ENCODE measurements around the gene TTC39C. TPM values are rescaled to one million over a fixed set of nuclear protein-coding genes. Genes with fewer than 3 reads are reported as not detected.
"Not testable (repeated sequence)": the region's sequence is repeated elsewhere in the genome, so short reads cannot be mapped to it uniquely, and the experiment has no call there.

The TTC39C gene
- total and polyA plus RNA-seq, 2 experiments from 2014 or later: 69.4 to 136 TPM

- TF ChIP-seq EZH2phosphoT487 (IDR thresholded peaks at IDR 0.05; ENCODE audit: unreplicated experiment): no peak
- no peak for TF ChIP-seq ZNF331 (CRISPR knock-in tag; IDR thresholded peaks at IDR 0.05; ENCODE audit: low read depth)
- no peak for TF ChIP-seq STAT1 (IDR thresholded peaks at IDR 0.05; ENCODE audit: unreplicated experiment)
- no peak for TF ChIP-seq ZNF114 (CRISPR knock-in tag; IDR thresholded peaks at IDR 0.05)
- TF ChIP-seq, protein P1, sequence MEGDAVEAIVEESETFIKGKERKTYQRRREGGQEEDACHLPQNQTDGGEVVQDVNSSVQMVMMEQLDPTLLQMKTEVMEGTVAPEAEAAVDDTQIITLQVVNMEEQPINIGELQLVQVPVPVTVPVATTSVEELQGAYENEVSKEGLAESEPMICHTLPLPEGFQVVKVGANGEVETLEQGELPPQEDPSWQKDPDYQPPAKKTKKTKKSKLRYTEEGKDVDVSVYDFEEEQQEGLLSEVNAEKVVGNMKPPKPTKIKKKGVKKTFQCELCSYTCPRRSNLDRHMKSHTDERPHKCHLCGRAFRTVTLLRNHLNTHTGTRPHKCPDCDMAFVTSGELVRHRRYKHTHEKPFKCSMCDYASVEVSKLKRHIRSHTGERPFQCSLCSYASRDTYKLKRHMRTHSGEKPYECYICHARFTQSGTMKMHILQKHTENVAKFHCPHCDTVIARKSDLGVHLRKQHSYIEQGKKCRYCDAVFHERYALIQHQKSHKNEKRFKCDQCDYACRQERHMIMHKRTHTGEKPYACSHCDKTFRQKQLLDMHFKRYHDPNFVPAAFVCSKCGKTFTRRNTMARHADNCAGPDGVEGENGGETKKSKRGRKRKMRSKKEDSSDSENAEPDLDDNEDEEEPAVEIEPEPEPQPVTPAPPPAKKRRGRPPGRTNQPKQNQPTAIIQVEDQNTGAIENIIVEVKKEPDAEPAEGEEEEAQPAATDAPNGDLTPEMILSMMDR (conservative IDR thresholded peaks at IDR 0.05; ENCODE audit: low read depth in 2 of 2): no peak
- TF ChIP-seq POLR2AphosphoS5 (IDR thresholded peaks at IDR 0.05; ENCODE audit: low read depth): no peak
- TF ChIP-seq, protein P2, sequence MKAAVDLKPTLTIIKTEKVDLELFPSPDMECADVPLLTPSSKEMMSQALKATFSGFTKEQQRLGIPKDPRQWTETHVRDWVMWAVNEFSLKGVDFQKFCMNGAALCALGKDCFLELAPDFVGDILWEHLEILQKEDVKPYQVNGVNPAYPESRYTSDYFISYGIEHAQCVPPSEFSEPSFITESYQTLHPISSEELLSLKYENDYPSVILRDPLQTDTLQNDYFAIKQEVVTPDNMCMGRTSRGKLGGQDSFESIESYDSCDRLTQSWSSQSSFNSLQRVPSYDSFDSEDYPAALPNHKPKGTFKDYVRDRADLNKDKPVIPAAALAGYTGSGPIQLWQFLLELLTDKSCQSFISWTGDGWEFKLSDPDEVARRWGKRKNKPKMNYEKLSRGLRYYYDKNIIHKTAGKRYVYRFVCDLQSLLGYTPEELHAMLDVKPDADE (IDR thresholded peaks at IDR 0.05): no peak
- no peak for TF ChIP-seq JUNB (IDR thresholded peaks at IDR 0.05; ENCODE audit: unreplicated experiment)
Measured at GRCh38 chr18:24056506-24056905, 42.0 kb downstream of the TTC39C start (continued).

GRCh38 chr18:24057804-24058203 is 43.2 kb downstream of the TTC39C start:
- Mint-ChIP-seq H3K4me3 (no peak overlapping the region), H3K27me3 (ENCODE audit: insufficient read depth, low read depth, poor library complexity) (peaks cover 4% of the 10 kb centered on the region), H3K27ac (no peak overlapping the region)

DNA sequence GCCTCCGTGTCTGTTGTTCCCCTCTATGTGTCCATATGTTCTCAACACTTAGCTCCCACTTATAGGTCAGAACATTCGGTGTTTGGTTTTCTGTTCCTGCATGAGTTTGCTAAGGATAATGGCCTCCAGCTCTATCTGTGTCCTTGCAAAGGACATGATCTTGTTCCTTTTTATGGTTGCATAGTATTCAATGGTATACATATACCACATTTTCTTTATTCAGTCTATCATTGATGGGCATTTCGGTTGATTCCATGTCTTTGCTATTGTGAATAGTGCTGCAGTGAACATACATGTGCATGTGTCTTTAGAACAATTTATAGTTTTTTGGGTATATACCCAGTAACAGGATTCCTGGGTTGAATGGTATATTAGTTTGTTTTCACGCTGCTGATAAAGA is 44.8 kb downstream of the TTC39C start:
- H3F3A ChIP-seq (replicated peaks; ENCODE audit: low read depth); DNase-seq (ENCODE audit: low spot score); H3K27me3 Mint-ChIP-seq (ENCODE audit: insufficient read depth, low read depth, poor library complexity); H3K27ac ChIP-seq (ENCODE audit: low read depth); H3K36me3 Mint-ChIP-seq (ENCODE audit: low read depth); H3K9me2 ChIP-seq (ENCODE audit: insufficient read depth); H3K4me2 ChIP-seq; H3K27me3 ChIP-seq (ENCODE audit: insufficient read depth); H3K27ac Mint-ChIP-seq; H3K9me3 Mint-ChIP-seq; ATAC-seq; H2AFZ ChIP-seq; H3K36me3 ChIP-seq (ENCODE audit: insufficient read depth); H3K4me3 ChIP-seq; H3K4me3 Mint-ChIP-seq: not testable (repeated sequence)
- H3K79me2 ChIP-seq (replicated peaks; ENCODE audit: insufficient read depth): peaks cover 100% of the 10 kb centered on the region
- H3K4me1 ChIP-seq (ENCODE audit: insufficient read depth): peaks cover 32% of the 10 kb centered on the region
- H4K20me1 ChIP-seq (replicated peaks; ENCODE audit: insufficient read depth): peaks cover 45% of the 10 kb centered on the region
- peaks cover 10% of the 10 kb centered on the region for H3K4me1 Mint-ChIP-seq

More at GRCh38 chr18:24057804-24058203, 43.2 kb downstream of the TTC39C start:
- Mint-ChIP-seq H3K36me3 (ENCODE audit: low read depth) (0 out of 3 replicates have a peak, but pooled peaks cover 3% of the 10 kb centered on the region), H3K9me3 (no peaks in the 10 kb centered on the region), H3K4me1 (peaks cover 10% of the 10 kb centered on the region)
- ATAC-seq (no peak), DNase-seq (ENCODE audit: low spot score) (no peak)
- Histone ChIP-seq H3F3A (replicated peaks; ENCODE audit: low read depth) (no peaks in the 10 kb centered on the region), H3K4me2 (no peak overlapping the region), H2AFZ (no peak overlapping the region), H3K4me1 (ENCODE audit: insufficient read depth) (peaks cover 28% of the 10 kb centered on the region), H4K20me1 (replicated peaks; ENCODE audit: insufficient read depth) (peaks cover 37% of the 10 kb centered on the region), H3K27ac (ENCODE audit: low read depth) (no peak overlapping the region), H3K36me3 (ENCODE audit: insufficient read depth) (no peaks in the 10 kb centered on the region), H3K79me2 (replicated peaks; ENCODE audit: insufficient read depth) (peaks cover 100% of the 10 kb centered on the region), H3K4me3 (no peak overlapping the region), H3K9me2 (ENCODE audit: insufficient read depth) (no peaks in the 10 kb centered on the region), H3K27me3 (ENCODE audit: insufficient read depth) (no peaks in the 10 kb centered on the region)
- TF ChIP-seq EZH2 (IDR thresholded peaks at IDR 0.05; ENCODE audit: low read depth, unreplicated experiment) (no peak), EZH2phosphoT487 (IDR thresholded peaks at IDR 0.05; ENCODE audit: unreplicated experiment) (no peak), JUNB (IDR thresholded peaks at IDR 0.05; ENCODE audit: unreplicated experiment) (no peak), ZNF114 (CRISPR knock-in tag; IDR thresholded peaks at IDR 0.05) (no peak), STAT1 (IDR thresholded peaks at IDR 0.05; ENCODE audit: unreplicated experiment) (no peak), REST (IDR thresholded peaks at IDR 0.05; ENCODE audit: unreplicated experiment) (no peak), POLR2AphosphoS5 (IDR thresholded peaks at IDR 0.05; ENCODE audit: low read depth) (no peak), CREB1 (CRISPR knock-in tag; IDR thresholded peaks at IDR 0.05; ENCODE audit: low read depth) (no peak)

Data from GM23338 (cell line).